HTR-8/SVneo (cell line): ENCODE results near the gene HAUS1.
"Not testable (repeated sequence)": the region's sequence is repeated elsewhere in the genome, so short reads cannot be mapped to it uniquely, and the experiment has no call there.

Source experiments
- DNase-seq: peaks from one replicate; pipeline ENCODE4 v3.0.0; 2011; ENCODE audit warnings: low spot score, mixed read lengths; ENCODE audit not compliant: insufficient read length
- FAIRE-seq: peaks from 2 replicates; lab custom pipeline; 2011; peaks lifted over from hg19 to GRCh38; lab: Jason Lieb, UNC

HAUS1 gene

GRCh38 chr18:46152808-46153617 is 48.8 kb downstream of the HAUS1 start:
- FAIRE-seq = no peak
- DNase-seq = no peak

- FAIRE-seq (no peak), DNase-seq (peak; percentile 49)
These were observed 51.5 kb downstream of the HAUS1 start for GRCh38 chr18:46155641-46156051.

- DNase-seq (no peak), FAIRE-seq (no peak)
These were observed 52.0 kb downstream of the HAUS1 start for GRCh38 chr18:46156124-46156745.

- DNase-seq = no peak
- FAIRE-seq = no peak
These were observed 52.7 kb downstream of the HAUS1 start for GRCh38 chr18:46156843-46157242.

GRCh38 chr18:46158499-46158898 is 54.3 kb downstream of the HAUS1 start:
- no peak for FAIRE-seq
- DNase-seq = no peak

GRCh38 chr18:46160050-46160798 is 56.0 kb downstream of the HAUS1 start:
- FAIRE-seq = no peak

GRCh38 chr18:46160840-46161239 is 56.7 kb downstream of the HAUS1 start:
- not testable (repeated sequence) for FAIRE-seq, DNase-seq

More at GRCh38 chr18:46160050-46160798, 56.0 kb downstream of the HAUS1 start:
- DNase-seq = no peak

GRCh38 chr18:46161703-46162396 is 57.7 kb downstream of the HAUS1 start:
- DNase-seq = no peak
- no peak for FAIRE-seq

GRCh38 chr18:46163091-46163490 is 58.9 kb downstream of the HAUS1 start:
- FAIRE-seq (no peak), DNase-seq (no peak)

GRCh38 chr18:46163941-46164499 is 59.8 kb downstream of the HAUS1 start:
- DNase-seq (no peak), FAIRE-seq (no peak)

- not testable (repeated sequence) for FAIRE-seq, DNase-seq
These were observed 60.3 kb downstream of the HAUS1 start for GRCh38 chr18:46164502-46164901.

- no peak for FAIRE-seq
- no peak for DNase-seq
These were observed 60.7 kb downstream of the HAUS1 start for GRCh38 chr18:46164920-46165319.

- no peak for FAIRE-seq
- DNase-seq = no peak
These were observed 62.2 kb downstream of the HAUS1 start for GRCh38 chr18:46166261-46166970.

- FAIRE-seq = no peak
- DNase-seq = no peak
These were observed 63.8 kb downstream of the HAUS1 start for GRCh38 chr18:46167971-46168370.

GRCh38 chr18:46169464-46169941 is 65.3 kb downstream of the HAUS1 start:
- no peak for FAIRE-seq

GRCh38 chr18:46171331-46171730 is 67.1 kb downstream of the HAUS1 start:
- FAIRE-seq (no peak), DNase-seq (no peak)

More at GRCh38 chr18:46169464-46169941, 65.3 kb downstream of the HAUS1 start:
- no peak for DNase-seq

- DNase-seq = peak; percentile 82
These were observed 69.5 kb downstream of the HAUS1 start for GRCh38 chr18:46173393-46174341.

More at GRCh38 chr18:46173393-46174341, 69.5 kb downstream of the HAUS1 start:
- no peak for FAIRE-seq
